ENCODE results near the gene CRAMP1. TPM values are rescaled to one million over a fixed set of nuclear protein-coding genes. Genes with fewer than 3 reads are reported as not detected.

Gene CRAMP1
- total RNA-seq, 1 donor from 2014 or later, result 22.4 TPM

DNA sequence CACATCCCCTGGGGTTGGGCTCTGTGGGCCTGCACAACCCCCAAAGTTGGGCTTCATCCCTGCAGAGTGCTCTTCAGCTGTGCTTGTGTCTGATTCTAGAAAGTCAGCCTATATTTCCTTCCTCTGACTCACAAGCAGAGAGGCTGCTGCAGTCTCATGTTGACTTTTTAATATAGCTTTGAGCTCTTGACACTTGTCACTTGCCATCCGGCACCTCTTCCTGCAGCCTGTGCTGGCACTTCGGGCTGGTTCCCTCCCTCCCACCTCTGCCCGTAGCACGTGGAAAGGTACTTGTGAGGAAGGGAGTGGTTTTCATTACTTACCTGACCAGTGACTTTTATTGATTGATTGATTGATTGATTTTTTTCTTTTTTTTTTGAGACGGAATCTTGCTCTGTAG, 46.9 kb downstream of the CRAMP1 start:
- H3K9me3 Mint-ChIP-seq, result no peaks in the 10 kb centered on the region

GRCh38 chr16:1661826-1662225, 49.7 kb downstream of the CRAMP1 start:
- Mint-ChIP-seq H3K4me3 (no peak overlapping the region), H3K36me3 (ENCODE audit: low read depth) (peaks cover 69% of the 10 kb centered on the region), H3K27me3 (no peaks in the 10 kb centered on the region), H3K9me3 (no peaks in the 10 kb centered on the region), H3K4me1 (no peaks in the 10 kb centered on the region), H3K27ac (no peak overlapping the region)
- POLR2A ChIA-PET, result no interaction called here
- TF ChIP-seq, protein P1, sequence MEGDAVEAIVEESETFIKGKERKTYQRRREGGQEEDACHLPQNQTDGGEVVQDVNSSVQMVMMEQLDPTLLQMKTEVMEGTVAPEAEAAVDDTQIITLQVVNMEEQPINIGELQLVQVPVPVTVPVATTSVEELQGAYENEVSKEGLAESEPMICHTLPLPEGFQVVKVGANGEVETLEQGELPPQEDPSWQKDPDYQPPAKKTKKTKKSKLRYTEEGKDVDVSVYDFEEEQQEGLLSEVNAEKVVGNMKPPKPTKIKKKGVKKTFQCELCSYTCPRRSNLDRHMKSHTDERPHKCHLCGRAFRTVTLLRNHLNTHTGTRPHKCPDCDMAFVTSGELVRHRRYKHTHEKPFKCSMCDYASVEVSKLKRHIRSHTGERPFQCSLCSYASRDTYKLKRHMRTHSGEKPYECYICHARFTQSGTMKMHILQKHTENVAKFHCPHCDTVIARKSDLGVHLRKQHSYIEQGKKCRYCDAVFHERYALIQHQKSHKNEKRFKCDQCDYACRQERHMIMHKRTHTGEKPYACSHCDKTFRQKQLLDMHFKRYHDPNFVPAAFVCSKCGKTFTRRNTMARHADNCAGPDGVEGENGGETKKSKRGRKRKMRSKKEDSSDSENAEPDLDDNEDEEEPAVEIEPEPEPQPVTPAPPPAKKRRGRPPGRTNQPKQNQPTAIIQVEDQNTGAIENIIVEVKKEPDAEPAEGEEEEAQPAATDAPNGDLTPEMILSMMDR (IDR thresholded peaks at IDR 0.05), result no peak
- no peak for DNase-seq
- intact Hi-C loops (cut with micrococcal nuclease), result no loop called here
- ATAC-seq (ENCODE audit: low read depth), result no peak
- CTCF ChIA-PET, result no interaction called here

More for the DNA sequence above, 46.9 kb downstream of the CRAMP1 start:
- H3K4me3 Mint-ChIP-seq, result no peak overlapping the region
- H3K4me1 Mint-ChIP-seq, result no peaks in the 10 kb centered on the region
- ATAC-seq (ENCODE audit: low read depth), result no peak
- no peaks in the 10 kb centered on the region for H3K27me3 Mint-ChIP-seq
- intact Hi-C loops (cut with micrococcal nuclease), result no loop called here
- H3K36me3 Mint-ChIP-seq (ENCODE audit: low read depth), result peaks cover 64% of the 10 kb centered on the region
- TF ChIP-seq, protein P1 (IDR thresholded peaks at IDR 0.05), result no peak
- no peak overlapping the region for H3K27ac Mint-ChIP-seq
- POLR2A ChIA-PET, result interaction anchor here (0.6 kb wide), 1 partner anchor 46 kb away, joined by 6 read pairs; no protein-coding TSS in a partner anchor
- CTCF ChIA-PET, result no interaction called here
- no peak for DNase-seq

DNA sequence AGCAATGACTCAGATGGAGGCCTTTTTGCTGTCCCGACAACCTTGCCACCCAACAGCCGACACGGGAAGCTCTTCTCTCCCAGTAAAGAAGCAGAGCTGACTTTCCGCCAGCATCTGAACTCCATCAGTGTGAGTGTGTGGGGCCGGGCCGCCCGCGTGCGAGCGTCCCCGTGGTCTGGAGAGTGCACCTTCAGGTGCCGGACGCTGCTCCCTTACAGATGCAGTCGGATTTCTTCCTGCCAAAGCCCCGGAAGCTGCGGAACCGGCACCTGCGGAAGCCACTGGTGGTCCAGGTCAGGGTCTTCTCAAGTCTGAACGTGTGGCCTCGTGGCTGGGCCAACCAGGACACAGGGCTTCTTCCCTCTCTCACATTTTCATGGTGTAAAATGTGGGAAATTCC, 50.4 kb downstream of the CRAMP1 start:
- Mint-ChIP-seq H3K27me3 (no peaks in the 10 kb centered on the region), H3K27ac (no peak overlapping the region), H3K9me3 (no peaks in the 10 kb centered on the region), H3K4me3 (no peak overlapping the region), H3K36me3 (ENCODE audit: low read depth) (peaks cover 73% of the 10 kb centered on the region), H3K4me1 (no peaks in the 10 kb centered on the region)
- intact Hi-C loops (cut with micrococcal nuclease), result no loop called here
- DNase-seq (no peak), ATAC-seq (ENCODE audit: low read depth) (no peak)
- TF ChIP-seq, protein P1 (IDR thresholded peaks at IDR 0.05), result no peak
- POLR2A ChIA-PET, result no interaction called here
- CTCF ChIA-PET, result no interaction called here

DNA sequence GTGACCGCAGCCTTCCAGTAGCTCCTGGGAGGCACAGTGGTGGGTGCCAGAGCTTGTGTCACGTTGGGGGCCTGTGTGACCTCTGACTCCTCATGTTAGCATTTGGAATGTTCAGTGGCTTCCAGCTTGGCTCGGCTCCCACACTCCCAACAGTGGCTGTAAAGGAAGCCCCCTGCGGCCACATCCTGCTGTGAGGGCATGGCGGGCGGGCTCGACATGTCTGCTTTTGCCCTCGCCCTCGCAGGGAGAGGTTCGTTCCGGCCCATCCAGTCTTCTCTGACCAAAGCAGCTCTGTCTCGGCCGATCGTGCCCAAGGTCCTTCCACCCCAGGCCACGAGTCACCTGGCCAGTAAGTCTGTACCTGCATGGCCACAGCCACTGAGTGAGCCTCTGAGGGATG, 53.7 kb downstream of the CRAMP1 start:
- ATAC-seq (ENCODE audit: low read depth) (no peak), DNase-seq (no peak)
- no peaks in the 10 kb centered on the region for H3K27me3 Mint-ChIP-seq
- H3K27ac Mint-ChIP-seq, result no peak overlapping the region
- TF ChIP-seq, protein P1 (IDR thresholded peaks at IDR 0.05), result no peak
- H3K36me3 Mint-ChIP-seq (ENCODE audit: low read depth), result peaks cover 84% of the 10 kb centered on the region
- H3K9me3 Mint-ChIP-seq, result no peaks in the 10 kb centered on the region
- no peak overlapping the region for H3K4me3 Mint-ChIP-seq
- ChIA-PET CTCF (no interaction called here), POLR2A (interaction anchor here (0.5 kb wide), 1 partner anchor 88 kb away, joined by 3 read pairs; no protein-coding TSS in a partner anchor)
- no peaks in the 10 kb centered on the region for H3K4me1 Mint-ChIP-seq
- intact Hi-C loops (cut with micrococcal nuclease), result no loop called here

- Mint-ChIP-seq H3K9me3 (no peaks in the 10 kb centered on the region), H3K4me1 (no peaks in the 10 kb centered on the region), H3K36me3 (ENCODE audit: low read depth) (peaks cover 89% of the 10 kb centered on the region), H3K27me3 (no peaks in the 10 kb centered on the region), H3K27ac (no peak overlapping the region), H3K4me3 (no peak overlapping the region)
- POLR2A ChIA-PET, result no interaction called here
- intact Hi-C loops (cut with micrococcal nuclease), result no loop called here
- no peak for ATAC-seq (ENCODE audit: low read depth)
- TF ChIP-seq, protein P1 (IDR thresholded peaks at IDR 0.05), result no peak
- DNase-seq, result no peak
- CTCF ChIA-PET, result no interaction called here
Observed at GRCh38 chr16:1666316-1666715, 54.2 kb downstream of the CRAMP1 start.

Measured in activated B cell treated with CpG ODN at 0.5 μM for 24 hours (primary cell).